GM18873 (cell line): ENCODE results near the gene FCHSD2.
"Not testable (repeated sequence)": the region's sequence is repeated elsewhere in the genome, so short reads cannot be mapped to it uniquely, and the experiment has no call there.

Source experiments
- ATAC-seq: cut with Tn5 transposase; IDR thresholded peaks from one replicate; pipeline ENCODE4 v1.9.1; 2021; ENCODE audit warnings: mild to moderate bottlenecking, moderate library complexity, moderate number of reproducible peaks; ENCODE audit not compliant: unreplicated experiment, low FRiP score

Gene FCHSD2

DNA sequence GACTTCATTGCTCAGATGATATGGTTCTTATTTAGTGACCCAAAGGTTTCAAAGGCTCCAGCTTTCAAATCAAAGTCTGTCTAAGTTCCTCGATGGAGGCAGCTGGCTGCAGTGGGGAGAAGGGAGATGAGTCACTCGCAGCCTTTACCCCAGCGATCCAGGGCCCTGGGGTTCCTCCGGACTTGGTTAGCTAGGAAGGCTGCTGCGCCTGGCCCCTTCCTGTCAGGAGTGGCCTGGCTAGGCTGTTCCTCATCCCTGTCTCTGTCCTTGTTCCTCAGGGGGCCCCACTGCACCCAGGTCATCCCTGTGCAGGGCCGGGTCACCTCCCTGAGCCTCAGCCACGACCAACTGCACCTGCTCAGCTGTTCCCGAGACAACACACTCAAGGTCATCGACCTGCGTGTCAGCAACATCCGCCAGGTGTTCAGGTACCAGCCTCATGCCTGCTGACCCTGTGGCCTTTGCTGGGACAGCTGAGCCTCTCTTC, 314.0 kb downstream of the FCHSD2 start:
- no peak for ATAC-seq

DNA sequence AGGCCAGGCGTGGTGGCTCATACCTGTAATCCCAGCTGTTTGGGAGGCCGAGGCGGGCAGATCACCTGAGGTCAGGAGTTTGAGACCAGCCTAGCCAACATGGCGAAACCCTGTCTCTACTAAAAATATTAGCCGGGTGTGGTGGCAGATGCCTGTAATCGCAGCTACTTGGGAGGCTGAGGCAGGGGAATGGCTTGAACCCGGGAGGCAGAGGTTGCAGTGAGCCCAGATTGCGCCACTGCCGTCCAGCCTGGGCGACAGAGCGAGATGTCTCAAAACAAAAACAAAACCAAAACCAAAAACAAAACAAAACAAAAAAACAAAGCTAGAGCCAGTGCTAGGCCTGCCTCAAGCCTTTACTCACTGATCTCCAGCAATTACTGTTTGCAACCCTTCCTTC, 314.5 kb downstream of the FCHSD2 start:
- ATAC-seq = not testable (repeated sequence)

DNA sequence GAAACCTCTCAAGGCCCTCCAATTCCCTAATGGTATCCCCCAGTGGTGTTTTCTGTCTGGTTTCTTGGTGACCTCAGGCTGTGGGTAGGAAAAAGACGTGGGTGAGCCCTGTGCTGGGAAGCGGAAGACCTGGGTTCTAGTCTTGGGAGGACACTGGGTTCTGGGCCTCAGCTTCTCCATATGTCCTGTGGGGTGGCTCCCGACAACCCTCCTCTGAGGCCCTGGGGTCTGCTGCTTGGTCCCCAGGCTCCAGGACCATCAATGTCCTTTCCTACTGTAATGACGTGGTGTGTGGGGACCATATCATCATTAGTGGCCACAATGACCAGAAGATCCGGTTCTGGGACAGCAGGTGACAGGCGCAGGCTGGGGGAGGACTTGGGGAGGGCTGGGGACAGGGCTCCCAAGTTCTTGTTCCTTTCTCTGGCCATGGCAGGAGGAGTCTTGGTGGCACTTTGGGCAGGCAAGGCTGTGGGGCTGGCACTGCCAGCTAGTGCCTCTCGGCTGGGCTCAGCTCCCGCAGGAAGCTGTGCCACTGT, 315.1 kb downstream of the FCHSD2 start:
- no peak for ATAC-seq

DNA sequence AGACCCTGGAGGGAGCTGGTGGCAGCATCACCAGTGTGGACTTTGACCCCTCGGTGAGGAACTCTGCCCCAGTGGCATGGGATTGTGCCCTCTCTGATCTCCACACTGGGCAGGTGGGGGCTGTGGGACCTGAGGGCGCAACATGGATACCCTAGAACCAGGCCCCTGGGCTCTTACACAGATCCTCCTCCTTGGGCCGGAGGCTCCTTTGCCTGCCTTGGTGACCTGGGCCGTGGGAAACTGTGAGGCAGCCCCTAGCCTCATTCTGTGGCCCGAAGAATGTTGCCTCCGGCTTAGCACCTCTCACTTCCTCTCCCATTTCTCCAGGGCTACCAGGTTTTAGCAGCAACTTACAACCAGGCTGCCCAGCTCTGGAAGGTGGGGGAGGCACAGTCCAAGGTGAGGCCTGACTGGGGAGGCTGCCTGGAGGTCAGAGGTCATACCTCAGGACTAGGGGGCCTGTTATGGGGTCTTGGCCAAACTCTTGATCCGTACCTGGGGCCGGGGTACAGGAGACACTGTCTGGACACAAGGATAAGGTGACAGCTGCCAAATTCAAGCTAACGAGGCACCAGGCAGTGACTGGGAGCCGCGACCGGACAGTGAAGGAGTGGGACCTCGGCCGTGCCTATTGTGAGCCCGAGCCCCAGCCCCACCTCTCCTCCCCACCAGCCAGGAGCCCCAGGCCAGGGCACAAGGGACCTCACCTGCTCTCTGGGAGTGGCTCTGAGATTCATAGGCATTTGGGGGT, 315.8 kb downstream of the FCHSD2 start:
- ATAC-seq = no peak

DNA sequence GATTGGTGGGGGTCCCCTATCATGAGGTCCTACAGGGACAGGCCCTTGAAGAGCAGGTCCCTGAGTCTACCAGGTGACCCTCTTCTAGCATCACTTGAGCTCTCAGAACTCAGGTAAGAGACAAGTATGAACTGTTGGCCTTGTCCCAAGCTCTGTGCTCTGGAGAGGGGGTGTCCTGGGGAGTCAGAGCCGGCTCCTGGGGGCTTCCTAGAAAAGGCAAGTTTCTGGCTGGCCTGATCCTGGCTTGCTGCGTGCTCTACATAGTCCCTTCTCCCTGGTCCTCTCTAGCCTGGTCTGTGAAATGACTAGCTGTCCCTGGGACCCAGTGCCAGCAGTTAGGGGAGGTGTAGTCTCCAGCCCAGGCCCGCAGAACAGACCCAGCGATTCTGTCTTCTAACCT, 316.5 kb downstream of the FCHSD2 start:
- ATAC-seq = no peak

DNA sequence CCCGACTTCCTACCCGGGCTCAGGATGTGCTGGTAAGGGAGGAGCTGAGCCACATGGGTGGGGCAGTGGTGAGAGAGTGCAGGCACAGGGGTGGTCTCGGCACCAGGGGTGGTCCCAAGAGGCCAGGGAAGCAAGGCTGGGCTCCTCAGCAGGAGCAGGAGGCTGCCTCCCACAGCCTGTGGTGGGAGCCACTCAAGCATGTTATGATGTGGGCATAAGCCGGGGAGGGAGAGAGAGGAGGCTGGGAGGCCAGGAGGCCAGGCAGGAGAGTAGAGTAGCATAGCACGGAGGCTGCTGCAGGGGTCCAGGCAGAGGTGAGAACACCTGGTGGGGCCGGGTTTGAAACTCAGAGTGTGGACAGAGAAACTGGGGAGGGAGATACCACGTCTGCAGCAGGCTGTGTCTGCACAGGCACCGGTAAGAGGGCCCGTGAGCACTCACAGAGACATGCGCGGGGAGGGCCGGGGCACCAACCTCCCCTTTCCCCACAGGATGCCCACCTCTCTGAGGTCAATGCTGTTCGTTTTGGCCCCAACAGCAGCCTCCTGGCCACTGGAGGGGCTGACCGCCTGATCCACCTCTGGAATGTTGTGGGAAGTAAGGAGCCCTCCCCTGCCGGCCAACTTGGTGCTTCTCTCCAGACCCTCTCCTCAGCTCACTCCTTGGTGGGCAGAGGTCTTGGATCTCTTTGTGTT, 317.2 kb downstream of the FCHSD2 start:
- ATAC-seq = no peak

DNA sequence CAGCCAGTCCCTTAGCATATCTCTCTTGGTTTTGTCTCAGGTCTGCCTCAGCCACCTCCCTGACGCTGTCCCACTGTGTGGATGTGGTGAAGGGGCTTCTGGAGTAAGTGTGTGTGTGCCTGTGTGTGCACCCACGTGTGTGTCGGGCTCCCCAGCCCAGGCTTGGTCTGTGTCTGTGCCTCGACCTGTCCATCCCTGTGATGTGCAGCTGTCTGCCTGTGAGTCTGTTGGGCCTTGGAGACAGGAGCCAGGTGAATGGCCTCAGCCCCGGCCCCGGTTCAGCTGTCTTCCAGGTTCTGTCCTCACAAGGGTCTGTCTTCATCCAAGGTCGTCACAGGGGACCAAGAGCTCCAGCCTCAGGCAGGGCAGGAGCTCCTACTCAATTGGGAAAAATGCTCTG, 318.1 kb downstream of the FCHSD2 start:
- no peak for ATAC-seq

DNA sequence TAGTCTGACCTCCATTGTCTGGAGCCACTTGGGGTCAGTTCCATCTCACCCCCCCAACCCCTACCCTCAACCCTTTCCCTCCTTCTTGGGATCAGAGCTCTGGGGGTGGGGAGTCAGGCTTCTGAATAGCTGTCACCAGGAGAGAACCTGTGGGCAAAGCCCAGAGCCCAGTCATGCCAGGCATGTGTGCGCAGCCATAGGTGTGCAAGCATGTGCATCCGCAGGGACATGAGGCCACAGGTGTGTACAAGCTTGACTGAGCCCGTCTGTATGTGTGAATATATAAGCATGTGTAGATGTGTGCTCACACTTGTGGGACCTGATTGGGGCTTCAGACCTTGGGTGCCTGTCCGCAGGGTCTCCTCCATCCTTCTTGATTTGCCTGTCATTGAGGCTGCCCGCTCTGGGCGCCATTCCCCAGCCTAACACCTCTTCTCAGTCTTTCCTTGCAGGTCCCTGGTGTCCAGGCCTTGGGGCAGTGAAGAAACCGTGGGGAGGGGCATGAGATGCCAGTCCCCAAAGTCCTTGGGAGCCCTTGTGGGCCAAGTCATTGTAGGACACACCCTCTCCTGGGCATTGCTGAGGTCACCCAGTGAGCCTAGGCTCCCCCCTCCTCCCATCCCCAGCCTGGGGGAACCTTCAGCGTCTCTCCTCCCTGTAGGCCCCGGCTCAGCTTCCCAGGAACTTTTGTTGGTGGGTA, 318.9 kb downstream of the FCHSD2 start:
- ATAC-seq = no peak

DNA sequence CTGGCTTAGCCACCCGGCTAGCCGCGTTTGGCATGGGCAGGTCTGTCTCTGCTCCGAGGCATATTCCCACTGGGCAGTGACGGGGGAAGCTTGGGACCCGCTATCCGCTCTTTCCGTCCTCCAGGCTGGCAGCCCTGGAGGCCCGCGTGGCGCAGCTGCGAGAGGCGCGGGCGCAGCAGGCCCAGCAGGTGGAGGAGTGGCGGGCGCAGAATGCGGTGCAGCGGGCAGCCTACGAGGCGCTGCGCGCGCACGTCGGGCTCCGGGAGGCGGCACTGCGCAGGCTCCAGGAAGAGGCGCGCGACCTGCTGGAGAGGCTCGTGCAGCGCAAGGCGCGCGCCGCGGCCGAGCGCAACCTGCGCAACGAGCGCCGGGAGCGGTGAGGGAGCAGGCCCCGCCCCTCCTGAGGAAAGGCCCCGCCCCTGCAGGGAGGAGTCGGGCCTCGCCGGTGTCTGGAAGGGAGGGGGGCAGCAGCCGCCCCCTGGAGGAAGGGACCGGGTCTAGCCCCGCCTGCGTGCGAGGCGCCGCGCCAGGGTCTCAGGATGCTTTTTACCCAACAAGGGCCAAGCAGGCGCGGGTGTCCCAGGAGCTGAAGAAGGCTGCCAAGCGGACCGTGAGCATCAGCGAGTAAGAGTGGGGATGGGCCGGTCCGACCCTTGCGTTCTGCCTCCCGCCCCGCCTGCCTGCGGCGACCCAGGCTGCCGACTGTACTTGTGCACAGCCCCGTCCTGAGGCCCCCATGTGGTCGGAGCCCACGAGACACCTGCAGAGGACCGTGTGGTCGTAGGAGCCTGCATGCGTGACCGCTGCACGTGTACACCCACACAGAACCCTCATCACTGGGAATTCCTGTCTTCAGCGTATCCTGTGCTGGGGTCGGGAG, 320.0 kb downstream of the FCHSD2 start:
- no peak for ATAC-seq

DNA sequence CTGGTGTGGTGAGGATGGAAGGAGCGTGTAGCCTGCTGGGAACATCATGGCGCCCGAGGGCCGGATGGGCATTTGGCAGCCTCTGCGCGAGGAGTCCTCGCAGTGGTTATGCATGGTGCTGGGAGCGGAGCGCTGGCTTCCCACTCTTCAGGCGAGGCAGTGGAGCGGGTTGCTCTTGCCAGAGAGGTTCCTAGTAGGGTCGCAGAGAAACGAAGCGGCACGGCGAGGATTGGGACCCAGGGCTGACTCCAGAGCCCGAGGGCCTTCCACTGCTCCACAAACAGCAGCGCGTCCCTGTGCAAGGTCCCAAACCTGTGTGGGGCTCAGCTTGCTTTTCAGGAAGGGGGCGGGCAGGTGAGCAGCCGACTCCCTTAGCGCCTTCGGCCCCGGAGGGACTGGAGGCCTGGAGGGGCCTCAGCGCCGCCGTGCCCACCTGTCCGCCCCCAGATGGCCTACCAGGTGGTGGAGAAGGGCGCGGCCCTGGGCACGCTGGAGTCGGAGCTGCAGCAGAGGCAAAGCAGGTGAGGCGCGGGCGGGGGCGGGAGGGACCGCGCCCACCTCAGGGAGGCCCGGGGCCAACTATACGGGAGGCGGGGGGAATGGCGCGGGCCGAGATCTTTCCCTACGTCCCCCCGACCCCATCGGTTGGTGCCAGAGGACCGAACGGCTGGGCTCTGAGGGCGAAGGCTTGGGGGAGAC, 320.7 kb downstream of the FCHSD2 start:
- no peak for ATAC-seq

DNA sequence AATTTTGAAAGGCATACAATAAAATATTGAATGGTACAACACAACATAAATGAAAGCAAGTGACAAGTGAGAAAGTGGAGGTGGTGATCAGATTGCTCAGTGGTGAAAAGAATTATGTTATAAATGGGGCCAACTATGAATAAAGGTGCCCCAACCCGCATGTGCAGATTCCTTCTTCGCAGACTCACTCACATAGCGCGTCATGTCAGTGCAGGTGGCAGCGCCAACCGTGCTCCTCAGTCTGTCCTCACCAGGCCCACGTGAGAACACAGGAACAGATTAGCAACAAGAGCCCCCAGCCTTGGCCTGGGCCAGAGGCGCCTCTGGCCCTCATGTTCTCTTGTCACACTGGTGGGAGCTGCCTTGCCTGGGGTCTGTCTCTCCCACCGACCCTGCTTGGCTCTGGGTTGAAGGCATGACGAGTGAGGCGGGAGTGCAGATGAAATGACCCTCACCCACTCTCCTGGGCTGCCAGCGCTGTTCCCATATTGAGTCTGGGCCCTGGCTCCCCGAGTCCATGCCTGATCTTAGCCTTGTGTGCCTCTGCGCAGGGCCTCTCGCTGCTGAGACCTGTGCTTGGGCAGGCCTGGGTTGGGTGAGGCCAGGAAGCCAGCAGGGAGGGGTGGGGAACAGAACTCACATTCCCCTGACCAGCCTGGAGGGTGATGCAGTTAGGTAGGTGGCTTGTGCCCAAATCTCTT, 321.5 kb downstream of the FCHSD2 start:
- ATAC-seq = no peak

GRCh38 chr11:72818971-72819370, 323.1 kb downstream of the FCHSD2 start:
- ATAC-seq = no peak

DNA sequence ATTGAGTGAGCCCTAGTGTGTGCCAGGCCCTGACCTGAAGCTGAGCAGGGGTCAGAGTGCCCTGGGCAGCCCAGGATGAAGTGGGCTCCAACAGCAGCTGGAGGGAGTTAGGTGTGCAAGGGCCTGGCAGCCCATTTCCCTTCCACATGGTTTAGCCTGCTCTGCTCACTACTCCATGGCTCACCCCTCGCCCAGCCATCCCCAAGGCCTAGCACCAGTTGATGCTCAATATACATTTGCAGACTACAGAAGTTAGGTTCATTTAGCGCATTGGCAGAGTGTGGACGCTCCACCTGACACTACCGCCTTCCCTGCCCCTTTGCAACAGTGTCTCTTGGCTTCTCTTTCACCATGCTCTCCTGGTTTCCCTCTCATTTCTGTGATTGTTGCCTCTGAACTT, 324.2 kb downstream of the FCHSD2 start:
- ATAC-seq = no peak

GRCh38 chr11:72816404-72816990, 325.6 kb downstream of the FCHSD2 start:
- ATAC-seq = no peak

GRCh38 chr11:72815110-72815618, 327.0 kb downstream of the FCHSD2 start:
- ATAC-seq = peak; percentile 7

DNA sequence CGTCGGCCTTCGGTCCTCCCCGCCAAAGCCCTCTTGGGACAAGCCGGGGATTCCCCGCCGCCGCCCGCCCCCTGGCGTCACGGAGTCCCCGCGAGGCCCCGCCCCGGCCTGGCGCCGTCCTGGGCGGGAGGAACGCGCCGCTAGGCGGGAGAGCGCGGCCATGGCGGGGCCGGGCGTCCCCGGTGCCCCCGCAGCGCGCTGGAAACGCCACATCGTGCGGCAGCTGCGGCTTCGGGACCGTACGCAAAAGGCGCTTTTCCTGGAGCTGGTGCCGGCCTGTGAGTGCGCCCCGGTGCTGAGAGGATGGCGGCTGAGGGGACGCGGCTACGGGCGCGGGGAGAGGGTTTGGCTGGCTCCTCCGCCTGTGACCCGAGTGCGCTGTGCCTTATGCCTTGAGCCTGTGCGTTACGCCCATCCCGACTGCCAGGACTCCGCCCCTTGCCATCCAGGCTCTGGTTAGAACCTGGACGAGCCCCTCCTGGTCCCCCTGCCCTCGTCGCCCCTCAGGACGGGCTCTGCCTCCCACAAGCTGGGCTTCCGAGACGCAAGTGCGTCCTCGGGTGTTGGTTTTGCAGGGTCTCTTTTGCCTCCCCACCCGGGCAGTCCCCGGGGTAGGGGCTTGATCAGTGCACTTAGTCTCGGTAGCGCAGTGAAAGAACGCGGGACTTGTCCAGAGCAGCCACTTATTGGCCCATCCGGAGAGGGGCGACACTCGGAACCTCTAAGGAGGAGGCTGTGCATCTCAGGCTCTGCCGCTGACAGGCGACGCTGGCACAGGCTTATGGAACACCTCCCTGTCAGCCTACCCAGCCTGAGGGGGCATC, 327.6 kb downstream of the FCHSD2 start, which contains the start of gene ATG16L2:
ATG16L2 (plus strand) TSS at position 126 of the 824 bp plus-strand sequence; CDS start at position 161, 35 bp downstream.
- ATAC-seq = peak; percentile 34

GRCh38 chr11:72813740-72814285, 328.3 kb downstream of the FCHSD2 start:
- ATAC-seq = peak; percentile 29
